Measurements from ENCODE around the gene NFASC. TPM values are rescaled to one million over a fixed set of nuclear protein-coding genes. Genes with fewer than 3 reads are reported as not detected.

Gene NFASC
- total RNA-seq, 2 experiments from 2014 or later, result 0.06 to 0.37 TPM

GRCh38 chr1:205041998-205042910 is 171.6 kb downstream of the NFASC start:
- Mint-ChIP-seq H3K27me3 (peaks cover 60% of the 10 kb centered on the region), H3K36me3 (no peaks in the 10 kb centered on the region), H3K4me3 (no peak overlapping the region), H3K4me1 (no peaks in the 10 kb centered on the region), H3K9me3 (no peaks in the 10 kb centered on the region), H3K27ac (no peak overlapping the region)
- no peak for DNase-seq

- H3K4me1 Mint-ChIP-seq, result no peaks in the 10 kb centered on the region
- DNase-seq, result no peak
- peaks cover 60% of the 10 kb centered on the region for H3K27me3 Mint-ChIP-seq
- H3K9me3 Mint-ChIP-seq, result no peaks in the 10 kb centered on the region
- H3K27ac Mint-ChIP-seq, result no peak within 1 kb of the TSS
- H3K4me3 Mint-ChIP-seq, result no peak within 1 kb of the TSS
- H3K36me3 Mint-ChIP-seq, result no peaks in the 10 kb centered on the region
These were observed 172.5 kb downstream of the NFASC start, which contains the start of gene CNTN2 for GRCh38 chr1:205042911-205043806. TSS of gene CNTN2 (plus strand) at chr1:205043212. CDS start at chr1:205053186, 9,974 bp downstream.

GRCh38 chr1:205043866-205044265 is 173.2 kb downstream of the NFASC start:
- no peak for DNase-seq
- H3K9me3 Mint-ChIP-seq, result no peaks in the 10 kb centered on the region
- no peak overlapping the region for H3K4me3 Mint-ChIP-seq
- H3K27ac Mint-ChIP-seq, result no peak overlapping the region
- H3K27me3 Mint-ChIP-seq, result peaks cover 60% of the 10 kb centered on the region
- H3K36me3 Mint-ChIP-seq, result no peaks in the 10 kb centered on the region
- no peaks in the 10 kb centered on the region for H3K4me1 Mint-ChIP-seq

GRCh38 chr1:205044741-205045140 is 174.1 kb downstream of the NFASC start:
- Mint-ChIP-seq H3K4me1 (no peaks in the 10 kb centered on the region), H3K27me3 (peaks cover 56% of the 10 kb centered on the region)

GRCh38 chr1:205045146-205045545 is 174.5 kb downstream of the NFASC start:
- H3K4me3 Mint-ChIP-seq, result no peak overlapping the region
- no peak for DNase-seq
- H3K4me1 Mint-ChIP-seq, result no peaks in the 10 kb centered on the region
- H3K36me3 Mint-ChIP-seq, result no peaks in the 10 kb centered on the region
- H3K27me3 Mint-ChIP-seq, result peaks cover 52% of the 10 kb centered on the region
- H3K27ac Mint-ChIP-seq, result no peak overlapping the region
- H3K9me3 Mint-ChIP-seq, result no peaks in the 10 kb centered on the region

More at GRCh38 chr1:205044741-205045140, 174.1 kb downstream of the NFASC start:
- Mint-ChIP-seq H3K27ac (no peak overlapping the region), H3K9me3 (no peaks in the 10 kb centered on the region), H3K4me3 (no peak overlapping the region), H3K36me3 (no peaks in the 10 kb centered on the region)
- no peak for DNase-seq

GRCh38 chr1:205046870-205047269 is 176.2 kb downstream of the NFASC start:
- peaks cover 40% of the 10 kb centered on the region for H3K27me3 Mint-ChIP-seq
- DNase-seq, result no peak
- H3K36me3 Mint-ChIP-seq, result no peaks in the 10 kb centered on the region
- no peak overlapping the region for H3K4me3 Mint-ChIP-seq
- no peaks in the 10 kb centered on the region for H3K9me3 Mint-ChIP-seq
- no peak overlapping the region for H3K27ac Mint-ChIP-seq
- H3K4me1 Mint-ChIP-seq, result no peaks in the 10 kb centered on the region

- Mint-ChIP-seq H3K4me1 (no peaks in the 10 kb centered on the region), H3K27me3 (peaks cover 31% of the 10 kb centered on the region), H3K36me3 (no peaks in the 10 kb centered on the region), H3K9me3 (no peaks in the 10 kb centered on the region), H3K4me3 (no peak overlapping the region), H3K27ac (no peak overlapping the region)
- DNase-seq, result no peak
These were observed 177.1 kb downstream of the NFASC start for GRCh38 chr1:205047764-205048231.

GRCh38 chr1:205048382-205048781 is 177.7 kb downstream of the NFASC start:
- H3K27me3 Mint-ChIP-seq, result peaks cover 28% of the 10 kb centered on the region
- H3K4me1 Mint-ChIP-seq, result no peaks in the 10 kb centered on the region
- DNase-seq, result no peak
- H3K27ac Mint-ChIP-seq, result no peak overlapping the region
- H3K36me3 Mint-ChIP-seq, result no peaks in the 10 kb centered on the region
- H3K9me3 Mint-ChIP-seq, result no peaks in the 10 kb centered on the region
- H3K4me3 Mint-ChIP-seq, result no peak overlapping the region

- no peak for DNase-seq
- Mint-ChIP-seq H3K4me3 (no peak overlapping the region), H3K9me3 (no peaks in the 10 kb centered on the region), H3K27ac (no peak overlapping the region), H3K27me3 (peaks cover 18% of the 10 kb centered on the region), H3K4me1 (no peaks in the 10 kb centered on the region), H3K36me3 (no peaks in the 10 kb centered on the region)
These were observed 178.8 kb downstream of the NFASC start for GRCh38 chr1:205049479-205049878.

GRCh38 chr1:205052690-205053089 is 182.0 kb downstream of the NFASC start:
- Mint-ChIP-seq H3K4me3 (no peak overlapping the region), H3K27me3 (no peaks in the 10 kb centered on the region), H3K9me3 (no peaks in the 10 kb centered on the region), H3K27ac (no peak overlapping the region), H3K36me3 (no peaks in the 10 kb centered on the region), H3K4me1 (no peaks in the 10 kb centered on the region)
- no peak for DNase-seq

- H3K9me3 Mint-ChIP-seq, result no peaks in the 10 kb centered on the region
- no peaks in the 10 kb centered on the region for H3K27me3 Mint-ChIP-seq
- no peak overlapping the region for H3K27ac Mint-ChIP-seq
- no peak for DNase-seq
- no peaks in the 10 kb centered on the region for H3K4me1 Mint-ChIP-seq
- H3K36me3 Mint-ChIP-seq, result no peaks in the 10 kb centered on the region
- no peak overlapping the region for H3K4me3 Mint-ChIP-seq
These were observed 182.6 kb downstream of the NFASC start for GRCh38 chr1:205053296-205053695.

- Mint-ChIP-seq H3K36me3 (no peaks in the 10 kb centered on the region), H3K9me3 (no peaks in the 10 kb centered on the region), H3K27ac (no peak overlapping the region), H3K4me1 (no peaks in the 10 kb centered on the region), H3K4me3 (no peak overlapping the region), H3K27me3 (no peaks in the 10 kb centered on the region)
- no peak for DNase-seq
These were observed 183.4 kb downstream of the NFASC start for GRCh38 chr1:205054013-205054412.

- H3K36me3 Mint-ChIP-seq, result no peaks in the 10 kb centered on the region
- H3K9me3 Mint-ChIP-seq, result no peaks in the 10 kb centered on the region
- H3K27ac Mint-ChIP-seq, result no peak overlapping the region
- DNase-seq, result no peak
- H3K4me3 Mint-ChIP-seq, result no peak overlapping the region
- no peaks in the 10 kb centered on the region for H3K27me3 Mint-ChIP-seq
- H3K4me1 Mint-ChIP-seq, result no peaks in the 10 kb centered on the region
These were observed 185.5 kb downstream of the NFASC start for GRCh38 chr1:205056188-205056611.

GRCh38 chr1:205056956-205057568 is 186.4 kb downstream of the NFASC start:
- Mint-ChIP-seq H3K36me3 (no peaks in the 10 kb centered on the region), H3K4me3 (no peak overlapping the region), H3K4me1 (no peaks in the 10 kb centered on the region), H3K27ac (no peak overlapping the region), H3K27me3 (no peaks in the 10 kb centered on the region), H3K9me3 (no peaks in the 10 kb centered on the region)
- DNase-seq, result no peak
